GM08714 (cell line): ENCODE data around the gene TNKS1BP1.
"Not testable (repeated sequence)": the region's sequence is repeated elsewhere in the genome, so short reads cannot be mapped to it uniquely, and the experiment has no call there.

ENCODE experiments used
- H3K4me3 ChIP-seq: fragments of 200-500 bp; sonication (Bioruptor generic); 2 replicates; pipeline ENCODE4 v1.5.1; 2014; ENCODE audit warnings: mild to moderate bottlenecking, low read length, inconsistent platforms
- ZNF274 ChIP-seq: IDR thresholded peaks from 2 replicates; pipeline ENCODE4 v1.6.1; 2012; ENCODE audit warnings: mild to moderate bottlenecking, low read depth, low read length

Gene TNKS1BP1

DNA sequence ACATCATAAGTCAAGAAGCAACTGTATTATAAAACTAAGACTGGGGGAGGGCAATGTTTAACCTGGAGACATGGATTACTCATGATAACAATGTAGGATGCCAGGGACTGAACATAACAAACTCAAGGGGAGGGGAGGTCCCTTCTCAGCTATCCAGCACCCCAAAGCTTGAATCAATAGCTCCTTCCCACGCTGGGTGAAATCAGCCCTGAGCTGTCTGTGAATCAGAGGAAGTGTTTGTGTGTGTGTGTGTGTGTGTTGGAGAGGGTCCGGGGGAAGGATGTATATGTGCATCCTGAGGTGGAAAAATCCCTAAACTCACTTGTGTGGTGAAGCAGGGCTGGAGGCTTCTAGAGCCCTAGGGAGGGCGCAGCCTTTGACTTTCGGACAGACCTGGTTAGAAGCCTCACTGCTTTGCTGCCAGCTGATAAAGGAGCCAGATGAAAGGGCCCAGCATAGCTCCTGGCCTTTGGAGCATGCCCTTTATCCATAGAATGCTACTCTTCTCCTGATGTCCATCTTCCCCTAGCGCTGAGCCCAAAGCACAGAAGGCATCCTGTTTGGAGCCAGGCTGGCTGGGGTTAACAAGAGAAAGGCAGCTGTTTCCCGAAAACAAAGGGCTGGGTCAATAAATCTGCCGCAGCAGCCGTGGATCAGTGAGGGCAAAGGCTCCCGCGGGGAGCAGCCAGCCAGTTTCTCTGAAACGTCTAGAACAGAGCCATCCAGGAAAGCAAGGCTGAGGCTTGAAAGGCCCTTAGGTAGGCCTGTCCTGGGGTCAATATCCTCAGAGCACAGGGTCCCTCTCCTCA, 35.8 kb downstream of the TNKS1BP1 start:
- no peak for TF ChIP-seq ZNF274
- no peak overlapping the region for H3K4me3 ChIP-seq

DNA sequence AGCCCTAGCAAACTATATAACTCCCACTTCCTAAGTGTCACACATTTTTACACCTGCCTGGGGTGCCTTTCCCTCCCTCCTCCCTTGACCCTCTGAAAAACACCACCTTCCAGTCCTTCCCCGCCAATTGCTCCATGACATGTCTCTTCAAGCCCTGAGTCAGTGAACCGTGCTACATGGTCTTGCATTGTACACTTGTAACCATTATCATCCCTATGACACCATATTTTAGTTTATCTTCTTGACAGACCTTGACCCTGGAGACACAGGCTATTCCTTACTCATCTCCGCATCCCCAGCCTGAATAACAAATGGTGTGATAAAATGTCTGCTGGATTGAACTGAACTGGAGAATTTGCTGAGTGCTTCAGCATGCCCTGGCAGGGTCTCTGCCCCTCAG, 36.9 kb downstream of the TNKS1BP1 start:
- H3K4me3 ChIP-seq: no peak overlapping the region
- no peak for TF ChIP-seq ZNF274

DNA sequence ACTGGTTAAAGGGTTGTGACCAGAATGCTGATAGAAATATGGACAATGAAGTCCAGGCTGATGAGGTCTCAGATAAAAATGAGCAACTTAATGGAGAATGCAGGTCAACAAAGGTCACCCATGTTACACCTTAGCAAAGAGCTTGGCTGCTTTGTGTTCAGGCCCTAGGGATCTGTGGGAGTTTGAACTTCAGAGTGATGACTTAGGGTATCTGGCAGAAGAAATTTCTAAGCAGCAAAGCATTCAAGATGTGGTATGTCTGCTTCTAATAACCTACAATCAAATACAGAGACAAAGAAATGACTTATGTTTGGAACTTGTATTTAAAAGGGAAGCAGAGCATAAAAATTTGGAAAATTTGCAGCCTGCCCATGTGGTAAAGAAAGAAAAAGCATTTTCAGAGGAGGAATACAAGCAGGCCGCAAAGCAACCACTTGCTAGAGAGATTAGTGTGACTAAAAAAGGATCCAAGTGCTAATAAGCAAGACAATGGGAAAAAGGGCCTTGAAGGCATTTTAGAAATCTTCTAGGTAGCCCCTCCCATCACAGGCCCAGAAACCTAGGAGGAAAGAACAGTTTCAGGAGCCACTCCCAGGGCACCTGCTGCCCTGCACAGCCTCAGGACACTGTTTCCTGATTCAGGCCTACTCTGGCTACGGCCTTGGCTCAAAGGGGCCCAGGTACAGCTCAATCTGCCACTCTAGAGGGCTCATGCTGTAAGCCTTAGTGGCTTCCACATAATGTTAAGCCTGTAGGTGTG, 41.3 kb downstream of the TNKS1BP1 start:
- TF ChIP-seq ZNF274: no peak
- no peak overlapping the region for H3K4me3 ChIP-seq

DNA sequence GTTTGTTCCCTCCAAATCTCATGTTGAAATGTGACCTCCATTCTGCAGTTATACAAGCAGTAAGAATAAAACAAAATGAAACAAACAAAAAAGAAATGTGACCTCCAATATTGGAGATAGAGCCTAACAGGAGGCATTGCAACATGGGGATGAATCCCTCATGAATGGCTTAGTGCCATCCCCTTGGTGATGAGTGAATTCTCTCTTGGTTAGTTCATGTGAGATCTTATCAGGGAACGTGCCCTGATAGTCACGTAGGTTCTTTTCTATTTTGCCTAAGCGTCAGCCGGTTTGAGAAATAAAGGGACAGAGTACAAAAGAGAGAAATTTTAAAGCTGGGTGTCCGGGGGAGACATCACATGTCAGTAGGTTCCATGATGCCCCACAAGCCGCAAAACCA, 43.2 kb downstream of the TNKS1BP1 start:
- H3K4me3 ChIP-seq: not testable (repeated sequence)

DNA sequence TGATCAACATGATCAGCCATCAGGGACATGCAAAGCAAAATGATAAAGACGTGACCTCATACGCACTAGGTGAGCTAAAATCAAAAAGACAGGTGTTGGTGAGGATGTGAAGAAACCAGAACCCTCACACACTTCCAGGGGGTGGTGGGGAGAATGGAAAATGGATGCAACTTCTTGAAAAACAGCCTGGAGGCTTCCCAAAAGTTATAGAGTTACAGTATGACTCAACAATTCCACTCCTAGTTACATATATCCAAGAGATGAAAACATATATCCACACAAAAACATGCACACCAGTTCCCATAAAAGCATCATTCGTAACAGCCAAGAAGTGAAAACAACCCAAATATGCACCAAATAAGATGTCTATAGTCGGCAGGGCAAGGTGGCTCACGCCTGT, 45.6 kb downstream of the TNKS1BP1 start:
- H3K4me3 ChIP-seq: no peak overlapping the region
- no peak for TF ChIP-seq ZNF274

DNA sequence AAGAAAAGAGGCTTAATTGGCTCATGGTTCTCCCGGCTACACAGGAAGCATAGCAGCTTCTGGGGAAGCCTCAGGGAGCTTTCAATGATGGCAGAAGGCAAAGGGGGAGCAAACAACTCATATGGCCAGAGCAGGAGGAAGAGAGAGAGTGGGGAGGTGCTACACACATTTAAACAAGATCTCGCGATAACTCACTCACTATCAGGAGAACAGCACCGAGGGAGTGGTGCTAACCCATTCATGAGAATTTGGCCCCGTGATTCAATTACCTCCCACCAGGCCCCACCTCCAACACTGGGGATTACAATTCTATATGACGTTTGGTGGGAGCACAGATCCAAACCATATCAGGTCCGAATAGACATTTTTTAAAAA, 46.0 kb downstream of the TNKS1BP1 start:
- TF ChIP-seq ZNF274: no peak
- no peak overlapping the region for H3K4me3 ChIP-seq

DNA sequence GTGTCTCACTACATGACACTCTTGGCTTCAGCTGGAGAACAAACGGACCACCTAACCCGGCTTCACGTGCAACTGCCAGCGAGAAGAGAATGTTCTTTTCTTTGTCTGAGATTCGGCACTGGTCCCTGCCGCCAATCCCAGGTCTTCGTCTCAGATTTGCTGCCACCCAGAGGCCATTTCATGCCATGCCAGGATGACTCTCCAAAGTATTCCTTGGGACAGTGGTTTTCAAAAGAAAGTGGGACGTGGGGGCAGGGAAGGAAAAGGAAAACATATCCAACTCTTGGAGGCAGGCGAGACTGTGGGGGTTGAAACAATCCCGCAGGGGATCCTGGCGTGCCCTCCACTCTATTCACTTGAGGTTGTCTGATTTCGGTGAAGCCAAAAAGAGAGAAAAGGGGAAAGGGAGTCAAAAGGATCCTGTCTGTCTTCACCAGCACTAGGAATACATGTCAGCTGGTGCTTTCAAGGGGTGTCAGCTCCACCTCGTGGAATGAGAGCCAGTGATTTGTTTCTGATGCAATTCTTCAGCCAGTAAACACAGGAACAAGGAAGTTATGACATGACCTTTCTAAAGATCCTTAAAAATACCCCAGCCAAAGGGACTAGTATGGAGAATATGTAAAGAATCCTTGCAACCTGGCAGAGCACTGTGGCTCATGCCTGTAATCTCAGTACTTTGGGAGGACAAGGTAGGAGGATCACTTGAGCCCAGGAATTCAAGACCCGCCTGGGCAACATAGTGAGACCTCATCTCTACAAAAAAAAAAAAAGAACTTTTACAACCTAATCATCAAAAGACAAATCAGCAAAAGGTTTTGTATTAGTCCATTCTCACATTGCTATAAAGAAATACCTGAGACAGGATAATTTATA, 46.7 kb downstream of the TNKS1BP1 start:
- TF ChIP-seq ZNF274: no peak
- no peak overlapping the region for H3K4me3 ChIP-seq

DNA sequence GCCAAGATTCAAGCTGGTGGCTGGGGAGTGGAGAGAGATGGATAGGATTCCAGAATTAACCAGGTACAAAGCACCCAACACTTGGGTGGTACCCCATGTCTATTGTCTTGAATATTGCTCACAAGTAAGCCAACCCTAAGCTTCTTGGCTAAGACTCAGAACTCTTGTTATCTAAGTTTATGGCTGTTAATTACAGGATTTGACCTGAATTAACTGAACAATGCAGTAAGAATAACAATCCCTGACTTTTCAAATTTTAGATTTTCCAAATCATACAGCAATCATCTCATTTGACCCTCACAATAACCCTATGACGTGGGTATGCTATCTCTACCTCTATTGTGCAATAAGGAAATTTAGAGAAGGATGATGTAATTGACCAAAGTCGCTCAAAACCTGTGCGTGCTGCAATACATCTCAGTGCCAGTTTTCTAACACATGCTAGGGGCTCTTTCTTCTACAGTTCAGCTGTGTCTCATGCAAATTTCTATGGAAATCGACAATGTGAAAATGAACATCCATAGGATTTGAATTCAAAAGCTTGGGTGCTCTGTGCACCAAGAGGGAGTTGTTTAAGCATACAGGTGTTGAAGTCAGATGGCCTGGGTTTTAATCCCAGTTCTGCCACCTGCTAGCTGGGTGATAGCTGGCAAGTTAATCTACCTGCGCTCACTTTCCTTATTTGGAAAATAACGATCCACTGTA, 47.6 kb downstream of the TNKS1BP1 start:
- TF ChIP-seq ZNF274: no peak
- H3K4me3 ChIP-seq: no peak overlapping the region

DNA sequence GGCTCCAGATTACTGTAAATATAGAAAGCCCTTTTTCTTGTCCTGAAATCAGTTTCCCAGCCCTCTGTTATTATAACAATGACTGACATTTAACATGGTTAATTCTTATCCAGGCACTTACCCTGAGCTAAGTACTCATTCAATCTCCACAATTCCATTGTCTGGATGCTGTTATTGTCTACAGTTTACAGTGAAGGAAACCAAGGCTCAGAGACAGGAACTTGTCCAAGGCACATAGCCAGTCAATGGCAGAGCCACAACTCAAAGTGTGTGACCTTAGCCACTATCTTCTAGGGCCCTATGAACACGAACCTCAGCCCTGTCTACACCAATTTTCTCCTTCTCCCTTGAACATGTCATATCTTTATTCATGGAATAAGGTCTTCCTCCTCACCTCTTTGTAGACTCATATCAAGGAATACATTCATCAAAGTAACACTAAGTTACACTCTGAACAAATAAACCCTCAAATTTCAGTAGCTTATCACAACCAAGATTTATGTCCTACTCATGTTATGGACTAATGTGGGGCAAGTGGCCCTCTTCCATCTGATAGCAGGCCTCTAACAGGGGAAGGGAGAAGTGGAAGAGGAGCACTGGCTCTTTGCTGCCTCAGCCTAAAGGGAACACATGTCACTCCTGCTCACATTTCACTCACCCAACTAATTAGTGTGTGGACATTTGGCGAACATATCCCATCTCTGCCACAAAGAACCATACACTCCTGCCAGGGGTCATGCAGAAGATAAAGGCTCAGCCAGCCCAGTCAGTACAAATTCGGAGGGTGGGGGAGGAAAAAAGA, 48.4 kb downstream of the TNKS1BP1 start:
- no peak overlapping the region for H3K4me3 ChIP-seq
- no peak for TF ChIP-seq ZNF274

DNA sequence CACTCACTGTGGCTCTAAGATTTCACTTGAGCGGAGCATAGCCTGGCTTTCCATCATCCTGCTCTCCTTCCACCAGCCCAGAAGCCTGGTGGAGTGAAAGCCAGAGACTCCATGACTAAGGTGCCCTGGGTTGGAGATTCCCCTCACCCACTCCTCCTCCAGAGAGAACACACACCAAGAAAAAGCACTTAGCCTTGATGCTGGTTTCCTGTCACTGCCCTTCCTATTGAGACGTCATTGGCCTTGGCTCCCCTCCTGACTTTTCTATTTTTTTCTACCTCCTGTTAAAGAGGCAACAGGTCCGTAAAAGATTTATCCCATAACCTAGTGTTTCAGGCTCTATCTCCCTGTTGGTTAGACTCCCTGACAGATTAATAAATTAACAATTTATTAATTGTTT, 49.2 kb downstream of the TNKS1BP1 start:
- H3K4me3 ChIP-seq: no peak overlapping the region
- TF ChIP-seq ZNF274: no peak

DNA sequence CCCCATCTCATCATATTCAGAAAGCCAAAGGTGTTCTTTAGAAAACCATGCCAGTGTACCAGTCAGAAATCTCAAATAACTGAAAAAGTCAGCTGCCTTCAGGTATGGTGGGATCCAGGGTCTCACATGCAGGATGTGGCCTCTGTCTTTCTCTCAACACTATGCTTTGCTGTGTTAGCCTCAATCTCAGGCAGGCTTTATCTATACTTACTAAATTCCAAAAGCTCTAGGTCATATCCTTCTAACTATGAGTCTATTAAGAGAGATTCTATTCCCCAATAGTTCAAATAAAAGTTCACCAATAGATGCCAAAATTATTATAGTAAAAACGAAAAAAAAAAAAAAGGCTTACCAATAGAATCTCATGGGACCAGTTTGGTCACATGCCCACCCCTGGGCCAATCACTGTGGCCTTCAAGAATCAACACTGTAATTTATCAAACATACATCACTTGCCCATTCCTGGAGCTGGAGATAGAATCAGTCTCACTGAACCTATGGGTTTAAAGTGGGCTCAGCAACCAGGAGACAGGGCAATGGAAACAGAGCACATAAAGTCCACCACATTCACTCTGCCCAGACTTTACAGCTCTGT, 49.8 kb downstream of the TNKS1BP1 start:
- no peak for TF ChIP-seq ZNF274
- H3K4me3 ChIP-seq: no peak overlapping the region

DNA sequence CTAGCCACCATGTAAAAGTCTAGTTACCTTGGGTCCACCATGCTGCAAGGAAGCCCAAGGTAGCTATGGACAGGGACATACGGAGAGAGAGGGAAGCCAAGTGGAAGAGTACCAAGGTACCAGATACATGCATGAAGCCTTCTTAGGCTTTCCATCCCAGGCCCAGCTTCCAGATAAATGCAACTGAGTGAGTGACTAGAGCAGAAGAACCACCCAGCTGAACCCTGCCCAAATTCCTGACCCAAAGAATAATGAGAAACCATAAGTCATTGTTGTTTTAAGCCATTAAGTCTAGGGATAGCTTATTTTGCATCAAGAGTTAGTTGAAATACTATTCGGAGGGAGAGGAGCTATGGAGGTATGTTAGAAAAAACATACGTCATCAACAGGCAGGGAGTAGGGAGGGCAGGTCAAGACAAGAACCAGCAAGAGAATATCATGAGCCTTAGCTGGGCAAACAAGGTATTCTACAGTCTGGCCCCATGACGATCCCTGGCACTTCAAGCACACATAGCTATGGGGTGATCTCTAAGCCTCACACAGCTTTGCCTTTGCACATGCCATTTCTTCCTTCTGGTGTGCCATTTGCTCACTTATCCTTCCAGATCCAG, 51.2 kb downstream of the TNKS1BP1 start:
- TF ChIP-seq ZNF274: no peak
- H3K4me3 ChIP-seq: no peak overlapping the region
